SU-DHL-6 (cell line): Measurements from ENCODE around the gene CPSF2.

ENCODE experiments used
- CTCF ChIP-seq: fragments of 200-600 bp; sonication (generic); IDR thresholded peaks from one replicate; pipeline ENCODE4 v1.5.1; 2017; ENCODE audit warnings: antibody characterized with exemption, mild to moderate bottlenecking, low read length, moderate library complexity; ENCODE audit not compliant: insufficient read depth, poor library complexity, severe bottlenecking
- EZH2phosphoT487 ChIP-seq: fragments of 200-600 bp; sonication (generic), shearing (Covaris generic); conservative IDR thresholded peaks from 2 replicates; pipeline ENCODE4 v1.6.1; 2018; ENCODE audit warnings: mild to moderate bottlenecking, antibody characterized with exemption, low read length, moderate library complexity, mixed read lengths

- no peak for TF ChIP-seq CTCF
- no peak for TF ChIP-seq EZH2phosphoT487
Observed at GRCh38 chr14:92154283-92154942, 32.6 kb downstream of the CPSF2 start.
